Measurements from ENCODE around the gene BACE2.
"Not testable (repeated sequence)": the region's sequence is repeated elsewhere in the genome, so short reads cannot be mapped to it uniquely, and the experiment has no call there.

Gene BACE2

DNA sequence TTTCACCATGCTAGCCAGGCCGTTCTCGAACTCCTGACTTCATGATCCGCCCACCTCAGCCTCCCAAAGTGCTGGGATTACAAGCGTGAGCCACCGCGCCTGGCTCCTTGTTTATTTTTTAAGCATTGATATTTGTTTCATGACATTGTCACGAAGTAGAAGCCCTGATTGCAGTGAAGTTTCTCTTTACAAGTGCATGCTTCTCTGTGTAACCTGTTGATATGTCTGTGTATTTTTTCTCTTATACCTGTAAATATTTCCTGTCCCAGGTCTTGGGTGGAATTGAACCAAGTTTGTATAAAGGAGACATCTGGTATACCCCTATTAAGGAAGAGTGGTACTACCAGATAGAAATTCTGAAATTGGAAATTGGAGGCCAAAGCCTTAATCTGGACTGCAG lies 75.1 kb downstream of the BACE2 start:
- DNase-seq: no peak

DNA sequence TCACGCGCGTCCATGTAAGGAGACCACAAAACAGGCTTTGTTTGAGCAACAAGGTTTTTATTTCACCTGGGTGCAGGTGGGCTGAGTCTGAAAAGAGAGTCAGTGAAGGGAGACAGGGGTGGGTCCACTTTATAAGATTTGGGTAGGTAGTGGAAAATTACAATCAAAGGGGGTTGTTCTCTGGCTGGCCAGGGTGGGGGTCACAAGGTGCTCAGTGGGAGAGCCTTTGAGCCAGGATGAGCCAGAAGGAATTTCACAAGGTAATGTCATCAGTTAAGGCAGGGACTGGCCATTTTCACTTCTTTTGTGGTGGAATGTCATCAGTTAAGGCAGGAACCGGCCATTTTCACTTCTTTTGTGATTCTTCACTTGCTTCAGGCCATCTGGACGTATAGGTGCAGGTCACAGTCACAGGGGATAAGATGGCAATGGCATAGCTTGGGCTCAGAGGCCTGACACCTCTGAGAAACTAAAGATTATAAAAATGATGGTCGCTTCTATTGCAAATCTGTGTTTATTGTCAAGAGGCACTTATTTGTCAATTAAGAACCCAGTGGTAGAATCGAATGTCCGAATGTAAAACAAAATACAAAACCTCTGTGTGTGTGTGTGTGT lies 76.4 kb downstream of the BACE2 start:
- DNase-seq: not testable (repeated sequence)

DNA sequence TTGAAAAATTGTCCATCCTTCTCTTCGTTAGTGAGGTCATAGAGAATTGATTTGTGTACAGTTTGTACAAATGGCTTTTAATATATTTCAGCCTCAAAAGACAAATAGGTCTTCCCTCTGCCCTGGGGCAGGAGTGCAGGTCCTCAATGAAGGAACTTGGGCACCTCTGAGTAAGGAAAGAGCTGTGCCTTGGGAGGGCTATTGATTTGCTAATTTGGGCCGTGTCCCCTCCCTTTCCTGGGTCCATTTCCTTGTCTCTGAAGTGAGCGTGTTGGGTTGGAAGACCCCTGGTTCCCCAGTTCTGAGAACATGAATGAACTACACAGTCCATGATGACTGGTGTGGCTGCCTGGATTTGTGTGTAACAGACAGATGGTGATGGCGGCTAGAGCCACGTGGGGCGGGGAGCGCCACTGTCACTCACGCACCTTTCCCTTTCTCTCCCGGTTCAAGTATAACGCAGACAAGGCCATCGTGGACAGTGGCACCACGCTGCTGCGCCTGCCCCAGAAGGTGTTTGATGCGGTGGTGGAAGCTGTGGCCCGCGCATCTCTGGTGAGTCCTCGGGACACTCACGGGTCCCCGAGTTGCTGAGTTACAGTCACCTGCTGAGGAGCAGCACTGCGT lies 77.7 kb downstream of the BACE2 start:
- no peak for DNase-seq

DNA sequence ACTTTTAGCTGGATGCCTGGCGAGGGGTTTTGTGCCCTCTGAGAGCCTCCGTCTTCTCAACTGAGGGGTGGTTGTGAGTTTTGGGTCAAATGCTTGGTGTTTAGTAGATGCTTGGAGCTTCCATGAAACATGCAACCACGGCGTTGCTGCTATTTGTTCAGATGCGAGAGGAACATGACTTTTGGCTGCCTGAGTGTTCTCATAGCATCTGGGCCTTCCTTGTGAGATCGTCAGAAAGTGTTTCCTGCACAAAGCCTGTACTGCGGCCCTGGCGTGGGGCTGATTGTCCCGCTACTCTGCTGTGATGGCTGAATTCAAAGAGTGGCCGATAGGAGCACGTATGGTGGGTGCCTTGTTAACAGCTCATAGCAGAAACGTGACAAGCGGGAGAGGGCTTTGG lies 78.8 kb downstream of the BACE2 start:
- no peak for DNase-seq

DNA sequence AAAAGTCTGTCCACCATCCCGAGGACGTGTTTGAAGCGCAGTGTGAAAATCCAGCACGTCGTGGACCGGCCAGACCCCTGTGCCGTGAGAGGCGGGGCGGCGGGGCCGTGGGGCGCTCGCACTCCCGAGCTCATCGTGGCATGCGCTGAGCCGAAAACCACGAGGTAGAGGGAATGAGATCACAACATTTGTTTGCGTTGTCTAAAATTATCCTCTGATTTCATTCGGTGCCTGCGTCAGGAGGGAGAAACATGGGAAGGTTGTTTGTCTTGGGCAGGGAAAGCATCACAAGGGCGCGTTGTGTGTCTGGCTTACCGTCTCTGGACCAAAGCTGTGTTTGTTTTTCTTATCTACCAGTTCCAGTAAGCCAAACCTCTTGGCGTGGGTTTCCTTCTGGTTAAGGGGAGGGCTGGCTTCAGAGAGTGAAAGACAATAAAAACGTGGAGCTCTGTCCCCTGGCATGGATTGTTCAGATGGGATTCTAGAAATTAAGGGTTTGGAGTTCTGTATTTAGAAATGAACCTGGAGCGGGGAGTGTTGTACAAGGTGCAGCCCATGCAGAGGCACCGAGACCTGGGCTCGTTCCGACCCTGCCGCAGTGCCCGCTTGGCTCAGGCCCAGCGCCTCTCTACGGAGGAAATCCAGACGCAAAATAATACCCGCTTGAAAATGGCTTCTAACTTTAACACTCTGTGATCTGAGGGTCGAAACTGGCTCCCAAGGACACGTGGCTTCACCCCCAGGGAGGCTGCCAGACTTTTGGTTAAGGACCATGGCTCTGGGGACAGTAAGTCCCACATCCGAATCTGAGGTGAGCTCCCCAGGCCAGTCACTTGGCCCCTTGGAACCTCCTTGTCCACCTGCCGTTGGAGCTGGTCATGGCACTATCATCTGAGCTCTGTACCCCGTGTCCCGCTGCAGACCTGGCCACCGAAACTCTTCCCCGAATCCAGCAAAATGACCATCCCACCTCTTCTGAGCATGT lies 79.9 kb downstream of the BACE2 start:
- DNase-seq: no peak

DNA sequence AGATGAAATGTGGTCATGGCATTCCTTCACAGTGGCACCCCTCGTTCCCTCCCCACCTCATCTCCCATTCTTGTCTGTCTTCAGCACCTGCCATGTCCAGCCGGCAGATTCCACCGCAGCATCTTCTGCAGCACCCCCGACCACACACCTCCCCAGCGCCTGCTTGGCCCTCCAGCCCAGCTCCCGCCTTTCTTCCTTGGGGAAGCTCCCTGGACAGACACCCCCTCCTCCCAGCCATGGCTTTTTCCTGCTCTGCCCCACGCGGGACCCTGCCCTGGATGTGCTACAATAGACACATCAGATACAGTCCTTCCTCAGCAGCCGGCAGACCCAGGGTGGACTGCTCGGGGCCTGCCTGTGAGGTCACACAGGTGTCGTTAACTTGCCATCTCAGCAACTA lies 81.5 kb downstream of the BACE2 start:
- DNase-seq: no peak

DNA sequence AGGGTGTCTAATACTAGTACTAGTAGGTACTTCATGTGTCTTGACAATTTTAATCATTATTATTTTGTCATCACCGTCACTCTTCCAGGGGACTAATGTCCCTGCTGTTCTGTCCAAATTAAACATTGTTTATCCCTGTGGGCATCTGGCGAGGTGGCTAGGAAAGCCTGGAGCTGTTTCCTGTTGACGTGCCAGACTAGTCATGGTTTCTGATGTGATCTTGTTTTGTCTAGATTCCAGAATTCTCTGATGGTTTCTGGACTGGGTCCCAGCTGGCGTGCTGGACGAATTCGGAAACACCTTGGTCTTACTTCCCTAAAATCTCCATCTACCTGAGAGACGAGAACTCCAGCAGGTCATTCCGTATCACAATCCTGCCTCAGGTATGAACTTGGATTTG lies 82.6 kb downstream of the BACE2 start:
- DNase-seq: no peak

DNA sequence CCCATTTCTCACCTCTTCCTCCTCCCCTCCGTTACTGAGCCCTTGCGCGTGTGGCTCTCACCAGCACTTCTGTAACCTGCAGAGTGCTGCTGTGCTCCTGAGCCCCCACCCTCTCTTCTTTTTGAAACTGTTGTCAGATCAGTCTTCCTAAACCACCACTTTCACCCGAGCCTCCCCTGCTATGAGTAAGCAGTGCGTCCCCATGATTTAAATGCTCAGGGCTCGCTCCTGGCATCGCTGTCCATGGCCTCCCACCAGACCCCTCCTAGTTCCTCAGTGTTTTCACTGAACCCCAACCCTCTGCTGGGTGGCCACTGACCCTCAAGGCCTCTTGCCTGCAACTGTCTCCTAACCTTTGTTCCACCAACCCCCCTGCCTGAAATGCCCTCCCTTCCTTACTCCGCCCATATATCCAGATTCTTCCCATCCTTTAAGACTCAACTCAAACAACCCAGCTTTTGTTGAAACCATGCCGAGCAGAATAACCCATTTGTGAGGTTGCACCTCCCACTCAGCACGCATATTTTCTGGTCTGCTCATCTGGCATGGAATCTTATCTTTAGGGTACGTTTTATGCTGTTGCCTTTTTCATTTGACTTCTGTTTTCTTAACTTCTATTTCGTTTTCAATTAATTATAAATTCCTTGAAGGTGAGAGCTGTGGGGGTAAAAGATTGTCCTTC lies 84.1 kb downstream of the BACE2 start:
- no peak for DNase-seq

DNA sequence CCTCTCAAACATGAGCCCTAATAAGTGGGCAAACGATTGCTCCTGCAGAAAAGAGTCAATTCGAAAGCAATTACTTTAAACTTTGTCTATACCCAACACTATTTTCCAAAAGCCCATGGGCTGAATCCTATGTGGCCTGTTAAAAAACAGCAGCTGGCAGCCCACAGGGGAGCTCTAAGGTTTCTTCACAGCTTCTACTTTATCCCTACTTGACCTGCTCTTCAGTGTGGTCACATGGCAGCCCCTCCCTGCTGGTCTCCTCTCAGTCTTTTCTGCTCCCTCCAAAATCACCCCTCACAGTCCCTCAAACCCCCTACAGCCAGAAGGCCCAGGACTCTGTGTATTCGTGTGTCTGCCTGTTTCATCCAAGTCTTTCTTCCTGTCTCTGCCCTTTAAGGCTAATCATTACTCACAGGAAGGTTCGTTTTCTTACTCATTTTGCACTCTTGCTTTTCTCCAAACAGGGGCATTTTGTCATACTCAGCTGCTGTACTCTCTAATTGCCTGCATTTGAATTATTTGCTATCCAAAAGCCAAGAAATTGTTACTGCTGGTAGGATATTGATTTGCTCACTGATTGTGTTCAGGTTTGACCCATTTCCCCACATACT lies 86.2 kb downstream of the BACE2 start:
- DNase-seq: no peak

DNA sequence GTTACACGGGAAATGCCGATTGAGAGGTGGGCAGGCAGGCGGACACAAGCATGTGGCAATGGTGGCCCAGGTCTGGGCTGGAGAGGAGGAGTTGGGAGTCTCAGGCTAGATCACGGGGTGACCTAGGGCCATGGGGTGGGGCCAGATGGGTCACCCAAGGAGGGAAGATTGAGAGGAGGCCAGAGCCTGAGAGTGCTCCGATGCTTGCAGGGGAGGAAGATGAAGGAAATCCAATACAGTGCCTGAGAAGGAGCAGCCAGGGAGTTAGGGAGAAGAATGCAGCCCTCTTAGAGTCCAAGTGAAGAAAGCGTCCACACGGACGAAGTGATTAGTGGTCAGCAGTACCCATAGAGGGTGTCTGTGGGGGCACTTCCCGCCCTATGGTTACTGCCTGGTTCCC lies 87.2 kb downstream of the BACE2 start:
- DNase-seq: no peak

DNA sequence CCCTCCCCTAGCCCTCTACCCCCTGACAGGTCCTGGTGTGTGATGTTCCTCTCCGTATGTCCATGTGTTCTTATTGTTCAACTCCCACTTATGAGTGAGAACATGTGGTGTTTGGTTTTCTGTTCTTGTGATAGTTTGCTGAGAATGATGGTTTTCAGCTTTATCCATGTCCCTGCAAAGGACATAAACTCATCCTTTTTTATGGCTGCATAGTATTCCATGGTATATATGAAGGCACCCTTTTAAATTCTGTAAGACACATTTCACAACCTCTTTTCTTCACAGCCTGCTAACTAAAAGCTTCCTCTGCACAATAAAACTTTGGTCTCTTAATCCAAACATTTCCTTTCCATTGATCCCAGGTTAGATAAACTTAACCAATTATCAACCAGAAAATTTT lies 88.3 kb downstream of the BACE2 start:
- not testable (repeated sequence) for DNase-seq

DNA sequence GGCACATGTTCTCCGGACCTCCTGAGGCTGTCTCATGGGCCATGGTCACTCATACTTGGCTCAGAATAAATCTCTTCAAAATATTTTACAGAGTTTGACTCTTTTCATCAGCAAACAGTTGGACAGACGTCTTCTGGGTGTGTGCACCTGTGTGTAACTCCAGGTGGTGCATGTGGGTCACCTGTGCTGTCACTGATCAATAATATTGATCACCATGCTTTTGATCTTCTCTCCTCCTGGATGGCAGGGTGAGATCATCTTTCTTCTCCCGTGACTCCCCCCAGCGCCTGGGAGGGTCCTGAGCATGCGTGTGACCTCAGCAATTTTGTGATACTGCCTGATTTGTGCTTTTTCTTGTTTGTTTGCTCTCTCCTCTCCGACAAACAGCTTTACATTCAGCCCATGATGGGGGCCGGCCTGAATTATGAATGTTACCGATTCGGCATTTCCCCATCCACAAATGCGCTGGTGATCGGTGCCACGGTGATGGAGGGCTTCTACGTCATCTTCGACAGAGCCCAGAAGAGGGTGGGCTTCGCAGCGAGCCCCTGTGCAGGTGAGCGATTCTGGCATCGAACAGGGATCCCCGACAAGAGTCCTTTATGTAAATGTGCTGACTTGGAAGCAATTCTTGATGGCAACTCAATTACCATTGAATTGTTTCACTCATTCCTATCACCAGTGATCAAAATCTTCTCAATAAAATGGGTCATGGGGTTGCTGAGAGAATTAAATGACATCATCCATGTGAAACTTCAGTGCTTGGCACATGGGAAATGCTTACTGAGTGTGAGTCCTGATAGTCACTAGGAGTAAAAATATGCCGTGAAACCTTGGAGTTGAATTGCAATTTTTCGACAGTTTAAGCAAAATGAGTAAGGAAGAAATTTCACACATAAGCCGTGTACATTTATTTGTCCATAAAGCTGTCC lies 89.1 kb downstream of the BACE2 start:
- DNase-seq: no peak

DNA sequence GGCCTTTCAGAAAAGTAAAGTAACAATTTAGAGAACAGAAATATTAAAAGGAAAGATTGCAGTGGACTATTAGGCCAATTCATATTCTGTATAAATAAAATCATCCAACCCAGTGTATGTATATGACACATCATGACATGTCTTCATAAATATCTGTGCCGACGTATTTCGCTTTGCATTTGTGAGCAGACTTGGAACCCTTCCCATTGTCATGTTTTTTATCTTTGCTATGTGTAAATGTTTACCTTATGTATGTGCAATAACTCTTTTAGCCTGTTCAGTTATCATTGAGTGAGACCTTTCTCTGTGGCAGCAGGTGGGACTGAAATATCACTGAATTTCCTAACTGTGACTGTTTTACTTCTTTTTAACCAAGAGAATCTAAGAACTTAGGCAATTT lies 90.7 kb downstream of the BACE2 start:
- DNase-seq: no peak

DNA sequence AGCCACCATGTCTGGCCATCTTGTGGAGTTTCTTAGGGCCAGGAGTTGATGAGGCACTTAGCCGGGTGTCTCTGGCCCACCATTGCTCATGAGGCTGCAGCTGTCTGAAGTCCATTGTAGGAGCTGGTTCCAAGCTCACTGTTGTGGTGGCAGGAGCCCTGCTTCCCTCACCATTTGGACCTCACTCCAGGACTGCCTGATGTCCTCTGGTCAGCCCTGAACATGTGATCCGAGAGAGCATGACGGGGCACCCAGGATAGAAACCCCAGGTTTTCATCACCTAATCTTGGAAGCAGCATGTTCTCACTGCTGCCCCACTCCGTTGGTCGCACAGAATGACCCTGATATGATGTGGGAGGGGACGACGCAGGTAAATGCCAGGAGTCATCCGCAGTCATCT lies 92.5 kb downstream of the BACE2 start:
- DNase-seq: no peak

DNA sequence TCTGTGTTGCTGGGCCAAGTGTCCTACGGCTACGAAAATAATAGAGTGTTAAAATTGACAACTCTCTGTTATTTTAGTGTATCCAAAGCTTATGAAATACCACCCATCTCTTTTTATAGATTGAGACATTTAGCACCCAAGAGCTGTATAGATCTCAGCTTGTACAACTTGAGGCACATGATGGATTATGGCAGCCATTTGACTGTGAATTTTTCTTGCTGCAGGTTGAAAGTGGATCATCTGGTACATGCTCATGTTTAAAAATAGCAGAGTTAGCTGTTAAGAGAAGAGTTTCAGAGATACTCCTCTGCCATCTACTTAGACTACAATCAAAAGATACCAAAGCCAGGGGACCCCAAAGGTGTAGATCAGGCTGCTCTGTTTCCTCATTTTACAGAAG lies 99.4 kb downstream of the BACE2 start:
- no peak for DNase-seq

DNA sequence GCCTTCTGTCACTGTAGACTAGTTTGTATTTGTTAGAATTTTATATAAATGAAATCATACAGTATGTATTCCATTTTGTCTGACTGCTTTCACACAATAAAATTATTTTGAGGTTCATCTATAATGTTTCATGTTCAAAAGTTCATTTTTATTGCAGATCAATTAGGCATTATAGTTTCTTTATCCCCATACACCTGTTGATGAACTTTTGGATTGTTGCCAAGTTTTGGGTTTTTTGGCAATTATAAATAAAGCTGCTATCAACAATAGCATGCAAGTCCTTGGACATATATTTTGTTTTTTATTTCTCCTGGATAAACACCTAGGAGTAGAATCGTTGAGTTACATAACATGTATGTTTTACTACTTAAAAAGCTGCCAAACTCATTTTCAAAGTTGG lies 101.6 kb downstream of the BACE2 start:
- DNase-seq: no peak

DNA sequence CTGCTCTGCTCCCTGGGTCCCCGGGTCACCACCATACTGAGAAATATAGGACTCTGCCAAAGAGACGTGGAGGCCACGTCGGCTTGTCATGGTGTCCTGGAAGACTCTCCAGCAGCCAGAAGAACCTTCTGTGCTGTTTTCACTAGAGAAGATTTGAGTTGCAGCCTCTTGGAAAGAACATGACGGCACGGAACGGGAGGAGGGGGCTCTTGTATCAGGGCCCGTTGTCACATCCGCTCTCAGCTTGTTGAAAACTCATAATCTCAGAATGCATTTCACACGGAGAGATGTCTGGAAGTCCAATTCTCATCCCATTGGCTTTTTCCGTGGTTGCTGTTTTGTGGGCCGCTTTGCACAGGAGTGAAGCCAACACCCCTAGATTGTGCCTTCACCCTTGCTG lies 109.2 kb downstream of the BACE2 start:
- DNase-seq: no peak

DNA sequence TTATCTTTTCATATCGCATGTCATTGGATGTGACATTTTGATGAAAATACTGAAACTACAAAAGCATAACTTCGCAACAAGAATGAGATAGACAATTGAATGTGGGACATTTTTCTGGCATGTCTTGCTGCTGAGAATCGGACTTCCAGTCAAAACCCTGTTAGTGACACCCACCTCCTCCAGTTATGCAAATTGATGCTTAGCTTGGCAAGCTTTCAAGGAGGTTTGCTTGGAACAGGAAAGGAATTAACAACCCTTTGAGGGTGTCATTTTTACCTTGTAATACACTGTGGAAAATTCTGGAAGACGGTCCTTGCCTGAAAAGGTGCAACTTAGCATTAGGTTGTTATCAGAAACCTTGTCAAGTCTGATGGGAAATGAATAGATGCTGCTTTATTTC lies 109.9 kb downstream of the BACE2 start:
- DNase-seq: no peak

DNA sequence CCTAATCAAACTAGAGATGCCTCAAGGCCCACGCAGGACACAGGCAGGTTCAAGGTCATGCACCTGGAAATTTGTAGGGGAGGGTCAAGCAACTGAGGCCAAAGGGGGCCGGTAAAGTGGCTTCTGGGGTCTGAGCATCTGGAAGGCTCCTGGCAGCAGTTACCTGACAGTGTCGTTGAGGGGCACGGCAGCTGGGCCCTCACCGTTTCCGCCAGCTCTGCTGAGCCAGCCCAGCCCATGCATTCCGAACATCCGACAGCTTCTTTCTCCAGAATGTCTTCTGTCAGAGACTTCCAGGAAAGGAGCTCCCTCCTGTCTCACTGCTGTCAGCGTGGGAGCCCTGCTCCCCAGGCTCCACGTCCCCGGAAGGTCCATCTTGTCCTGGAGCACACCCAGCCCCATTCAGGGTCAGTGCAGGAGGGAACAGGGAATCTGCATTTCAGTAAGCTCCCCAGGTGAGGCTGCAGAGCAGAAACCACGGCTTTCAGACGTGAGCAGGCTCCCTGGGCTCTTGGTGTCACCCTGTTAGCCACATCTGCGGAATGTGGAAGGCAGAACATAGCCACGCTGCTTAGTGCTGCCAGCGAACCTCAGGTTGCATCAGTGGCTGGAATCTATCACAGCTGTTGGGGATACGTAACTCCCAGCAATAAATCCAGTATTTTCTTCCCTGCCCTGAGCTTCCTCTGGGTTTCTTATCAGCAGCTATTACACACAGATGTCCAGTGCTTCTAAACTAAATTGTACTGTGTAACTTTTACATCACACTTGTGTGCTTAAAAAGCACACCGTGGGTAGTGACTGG lies 112.4 kb downstream of the BACE2 start:
- DNase-seq: no peak

DNA sequence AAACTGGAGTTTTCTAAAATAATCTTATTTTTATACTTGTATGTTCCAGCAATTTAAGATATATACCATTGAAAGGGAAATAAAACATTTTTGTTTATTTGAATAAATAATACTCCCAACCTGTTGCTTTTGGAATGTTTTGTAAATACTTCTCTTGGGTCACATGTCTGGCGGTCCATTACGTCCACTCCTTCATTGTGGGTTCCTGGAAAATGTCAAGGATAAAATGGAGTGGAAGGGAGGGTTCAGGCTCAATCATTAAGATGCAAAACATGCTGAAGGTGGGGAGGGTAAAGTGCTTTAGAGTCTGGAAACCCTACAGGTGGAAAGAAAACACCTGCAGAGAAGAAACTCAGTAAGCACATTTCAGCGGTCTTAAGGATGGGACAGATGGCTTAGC lies 114.5 kb downstream of the BACE2 start:
- no peak for DNase-seq
